Fibroblast of skin of right biceps (primary cell): Measurements from ENCODE around the gene HLA-C.
"Not testable (repeated sequence)": the region's sequence is repeated elsewhere in the genome, so short reads cannot be mapped to it uniquely, and the experiment has no call there.

Experiments
- DNase-seq: peaks from one replicate; pipeline ENCODE4 v3.0.0-alpha.2; 2013

Gene HLA-C

GRCh38 chr6:31271641-31272357 lies at the start of gene HLA-C:
Gene HLA-C, minus strand, starts transcription at chr6:31272092. Its CDS starts 21 bp downstream, at chr6:31272071.
- DNase-seq = peak; percentile 92

GRCh38 chr6:31321005-31321707 lies 49.3 kb upstream of the HLA-C start:
- no peak for DNase-seq

- DNase-seq = no peak
Measured at GRCh38 chr6:31317036-31317435, 45.1 kb upstream of the HLA-C start.

- no peak for DNase-seq
Measured at GRCh38 chr6:31309641-31310040, 37.7 kb upstream of the HLA-C start.

GRCh38 chr6:31308845-31309175 lies 36.9 kb upstream of the HLA-C start:
- DNase-seq = no peak

GRCh38 chr6:31308050-31308844 lies 36.4 kb upstream of the HLA-C start:
- no peak for DNase-seq

GRCh38 chr6:31307669-31308049 lies 35.8 kb upstream of the HLA-C start:
- no peak for DNase-seq

GRCh38 chr6:31305703-31306219 lies 33.9 kb upstream of the HLA-C start:
- no peak for DNase-seq

- DNase-seq = no peak
Measured at GRCh38 chr6:31304683-31305082, 32.8 kb upstream of the HLA-C start.

- no peak for DNase-seq
Measured at GRCh38 chr6:31300797-31301196, 28.9 kb upstream of the HLA-C start.

GRCh38 chr6:31299947-31300346 lies 28.1 kb upstream of the HLA-C start:
- no peak for DNase-seq

- no peak for DNase-seq
Measured at GRCh38 chr6:31299511-31299910, 27.6 kb upstream of the HLA-C start.

- no peak for DNase-seq
Measured at GRCh38 chr6:31294056-31294455, 22.2 kb upstream of the HLA-C start.

- peak; percentile 30 for DNase-seq
Measured at GRCh38 chr6:31293343-31293742, 21.5 kb upstream of the HLA-C start.

- no peak for DNase-seq
Measured at GRCh38 chr6:31289788-31290187, 17.9 kb upstream of the HLA-C start.

GRCh38 chr6:31287619-31288018 lies 15.7 kb upstream of the HLA-C start:
- no peak for DNase-seq

- DNase-seq = no peak
Measured at GRCh38 chr6:31285982-31286381, 14.1 kb upstream of the HLA-C start.

GRCh38 chr6:31285486-31285885 lies 13.6 kb upstream of the HLA-C start:
- no peak for DNase-seq

- not testable (repeated sequence) for DNase-seq
Measured at GRCh38 chr6:31279647-31280046, 7.8 kb upstream of the HLA-C start.

GRCh38 chr6:31272836-31273626 lies 1.1 kb upstream of the HLA-C start:
- no peak for DNase-seq

GRCh38 chr6:31272436-31272835 lies 544 bp upstream of the HLA-C start:
- DNase-seq = no peak

- DNase-seq = peak; percentile 19
Measured at GRCh38 chr6:31270788-31271640, 878 bp downstream of the HLA-C start.
